Right lobe of liver (tissue), 6 donors: ENCODE results near the gene KHNYN. TPM values are rescaled to one million over a fixed set of nuclear protein-coding genes. Genes with fewer than 3 reads are reported as not detected.
A peak's percentile ranks its signal among the peaks of the same experiment; 100 is the strongest.

Experiments
- ATAC-seq, 4 donors: fragments of 200-7000 bp; cut with Tn5 transposase; one replicate each; pipeline ENCODE4 v1.9.1; 2020; ENCODE audit warnings: mild to moderate bottlenecking in 4 of 4, moderate library complexity in 4 of 4
- DNase-seq, 3 donors: peaks; one replicate each; pipeline ENCODE4 v3.0.0-alpha.2; 2020
- H3K27ac ChIP-seq, 3 donors: fragments of 200-600 bp; one replicate each; pipeline ENCODE4 v1.8.0; 2022
- H3K27me3 ChIP-seq, 2 donors: fragments of 200-600 bp; one replicate each; pipeline ENCODE4 v1.8.0; 2022
- H3K36me3 ChIP-seq, 4 donors: fragments of 200-600 bp; sonication (generic) in 1 of 4; one replicate each; pipeline versions ENCODE4 v1.5.1 to v1.8.0; 2017 to 2022; ENCODE audit warnings: control low read depth in 1 of 4
- H3K4me1 ChIP-seq, 4 donors: fragments of 200-600 bp; sonication (generic) in 1 of 4; one replicate each; pipeline versions ENCODE4 v1.5.1 to v1.8.0; 2017 to 2022; ENCODE audit warnings: control low read depth in 1 of 4
- H3K4me3 ChIP-seq, 3 donors: fragments of 200-600 bp; one replicate each; pipeline ENCODE4 v1.8.0; 2022
- H3K9me3 ChIP-seq, 4 donors: fragments of 200-600 bp; sonication (generic) in 1 of 4; one replicate each; pipeline versions ENCODE4 v1.5.1 to v1.8.0; 2017 to 2022; ENCODE audit warnings: control low read depth in 1 of 4
- CTCF ChIP-seq, 4 donors: fragments of 200-600 bp in 3 of 4; fragments of 450-650 bp in 1 of 4; IDR thresholded peaks; one replicate each; pipeline versions ENCODE4 v1.5.1 to v1.8.0; 2016 to 2022; ENCODE audit warnings: antibody characterized with exemption in 4 of 4, mild to moderate bottlenecking in 2 of 4
- POLR2A ChIP-seq: fragments of 450-650 bp; IDR thresholded peaks from one replicate; pipeline ENCODE4 v1.6.1; 2017; ENCODE audit warnings: antibody characterized with exemption, mild to moderate bottlenecking
- WGBS: methylation state at CpG from one replicate; pipeline ENCODE4 v1.1.6; 2018; ENCODE audit warnings: low coverage, low lambda C conversion rate; ENCODE audit not compliant: insufficient coverage; ENCODE audit errors: missing lambda C conversion rate; 5-methylcytosine and 5-hydroxymethylcytosine counted together
- intact Hi-C, 2 donors: fragments of 100-400 bp; cut with DNase I; formaldehyde crosslinking; loops; one replicate each; pipeline versions ENCODE4 v1.11.2 to v1.14.1; 2022
- long read RNA-seq: library from polyadenylated mRNA; unstranded; transcript quantifications from one replicate; pipeline ENCODE4 v2.0.0, GENCODE V29; 2019
- total RNA-seq, 6 experiments: library from RNA; depleted of rRNA in 2 of 6; stranded (reverse); fragments of >200 nt in 2 of 6; fragmentation: NEBNext Ultra II Directional in 3 of 6; extraction: Animal tissue kit (Norgen Biotek cat#: 25700) in 3 of 6; gene quantifications; one replicate each; pipeline versions ENCODE4 v1.1.0 to v1.2.4, GENCODE V29; 2016 to 2023
- donor health status: DM: no; HTN: yes; CAD: no.
- donor health status: DM: no; HTN: no; CAD: no.
- donor health status: DM: no; HTN: no; CAD: no.
- donor health status: DM: no; HTN: yes; CAD: no.
- donor health status: DM: no; HTN: yes; CAD: no.

KHNYN gene
- 10 to 100 TPM; 19.6 to 24.9 (median 21.4) TPM for total RNA-seq
- long read RNA-seq, partial matches to known transcripts = 0 of 1 reads
- long read RNA-seq, other reads (novel, unspliced or antisense) = 1 of 1 reads

DNA sequence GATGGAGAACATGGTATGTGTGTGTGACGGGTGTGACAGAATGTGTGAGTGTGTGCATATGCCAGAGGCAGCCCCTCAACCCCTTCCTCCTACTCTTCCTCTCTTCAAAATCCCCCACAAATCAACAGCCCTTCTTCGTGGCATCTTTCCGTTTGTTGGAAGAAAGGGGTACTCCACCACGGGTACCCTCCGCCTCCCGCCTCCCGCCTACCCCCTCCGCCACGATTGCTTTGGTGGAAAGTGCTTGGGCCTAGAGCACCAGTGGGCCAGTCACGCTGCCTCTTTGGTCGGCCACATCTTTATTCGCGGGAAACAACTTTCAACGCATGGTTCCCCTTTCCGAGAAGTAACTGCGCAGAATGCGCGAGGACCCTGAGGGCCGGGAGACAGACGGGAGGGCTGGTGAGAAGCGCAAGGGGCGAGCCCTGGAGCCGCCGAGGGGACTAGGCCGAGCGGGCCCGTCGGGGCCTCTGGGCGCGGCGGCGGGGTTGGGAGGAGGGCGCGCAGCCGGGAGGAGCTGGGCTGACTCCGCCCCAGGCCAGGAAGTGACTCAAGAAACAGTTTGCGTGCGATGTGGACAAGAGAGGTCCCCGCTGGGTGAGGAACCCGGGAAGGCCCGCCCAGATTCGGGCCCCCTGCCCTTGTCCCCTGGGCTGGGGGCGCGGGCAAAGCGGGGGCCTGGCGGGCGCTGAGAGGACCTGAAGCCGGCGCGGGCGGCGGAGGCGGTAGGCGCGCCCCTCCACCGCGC lies at the start of gene KHNYN, which contains the start of gene CBLN3:
Gene KHNYN, plus strand, starts transcription at position 560 of the 748 bp plus-strand sequence. CDS start 777 bp downstream, outside the sequence.
Gene CBLN3, minus strand, starts transcription at position 274 of the 748 bp plus-strand sequence. CDS start 614 bp downstream, outside the sequence.
- no peaks in the 10 kb centered on the region for H3K27me3 ChIP-seq
- H3K4me3 ChIP-seq = peak within 1 kb of the TSS; percentile 61 to 84 (median 82)
- H3K4me1 ChIP-seq = peaks cover 0 to 57% (median 24%) of the 10 kb centered on the region in 4 donors
- intact Hi-C loops = loop anchor here (5.0 kb wide), 2 partner anchors 62 to 97 kb away; partner anchors contain the start of gene NFATC4 (in 2 of the 2)
- H3K36me3 ChIP-seq = peaks cover 0 to 25% (median 8%) of the 10 kb centered on the region in 4 donors
- TF ChIP-seq POLR2A (peak; percentile 95), CTCF (IDR thresholded peaks at IDR 0.05) (no peak)
- WGBS = 16% methylated on average over 31 of the region's 57 CpGs
- peak within 1 kb of the TSS; percentile 95 to 99 (median 97) for H3K27ac ChIP-seq
- no peaks in the 10 kb centered on the region for H3K9me3 ChIP-seq
- DNase-seq = peak; percentile 92 to 93 (median 93)
- peak; percentile 75 to 81 (median 77) for ATAC-seq

DNA sequence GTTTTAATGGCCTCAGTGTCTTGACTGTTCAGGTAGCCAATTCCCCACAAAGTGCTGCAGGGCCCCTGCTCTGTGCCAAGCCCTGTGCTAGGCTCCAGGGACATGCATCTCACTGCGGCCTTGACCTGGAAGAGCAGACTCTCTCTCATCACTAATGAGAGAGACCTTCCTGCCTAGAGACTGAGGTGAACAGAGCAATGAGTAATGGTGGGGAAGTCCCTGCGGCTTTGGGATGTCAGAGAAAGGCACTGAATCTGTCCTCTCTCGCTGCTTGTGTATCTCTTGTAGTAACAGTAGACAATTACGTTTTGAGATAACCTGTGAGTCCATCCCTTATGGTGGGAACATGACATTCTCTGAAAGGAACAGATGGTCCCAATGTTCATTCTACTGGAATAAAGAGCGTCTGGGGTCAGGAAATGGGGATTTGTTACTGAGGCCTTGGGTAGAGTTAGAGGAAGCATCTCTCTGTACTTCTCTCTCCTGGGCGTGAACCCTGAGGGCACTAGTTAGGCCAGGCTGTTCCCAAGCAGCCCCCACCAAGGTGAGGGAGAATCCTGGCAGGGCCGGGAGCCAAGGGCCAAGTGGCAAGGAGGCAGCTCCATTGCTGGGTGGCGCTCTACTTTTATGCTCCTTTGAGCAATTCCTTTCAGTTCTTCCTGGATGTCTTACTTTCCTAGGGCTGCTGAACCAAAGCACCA lies 48.2 kb upstream of the KHNYN start:
- DNase-seq = no peak
- 83% methylated on average over 5 of the region's 8 CpGs for WGBS
- intact Hi-C loops = no loop called here
- Histone ChIP-seq H3K27me3 (no peaks in the 10 kb centered on the region), H3K27ac (no peak overlapping the region), H3K4me1 (no peaks in the 10 kb centered on the region), H3K9me3 (no peaks in the 10 kb centered on the region), H3K4me3 (no peak overlapping the region), H3K36me3 (no peaks in the 10 kb centered on the region)
- TF ChIP-seq CTCF (IDR thresholded peaks at IDR 0.05) (no peak), POLR2A (no peak)
- ATAC-seq = no peak

GRCh38 chr14:24382064-24382371 lies 47.7 kb upstream of the KHNYN start:
- ATAC-seq (no peak), DNase-seq (no peak)
- no peaks in the 10 kb centered on the region for H3K27me3 ChIP-seq
- H3K4me1 ChIP-seq = peaks cover 0 to 2% (median 0%) of the 10 kb centered on the region in 4 donors
- 76% methylated on average over 3 of the region's 4 CpGs for WGBS
- TF ChIP-seq POLR2A = no peak
- no peak for TF ChIP-seq CTCF (IDR thresholded peaks at IDR 0.05)
- intact Hi-C loops = no loop called here
- H3K27ac ChIP-seq = no peak overlapping the region
- no peak overlapping the region for H3K4me3 ChIP-seq
- no peaks in the 10 kb centered on the region for H3K9me3 ChIP-seq
- H3K36me3 ChIP-seq = no peaks in the 10 kb centered on the region

DNA sequence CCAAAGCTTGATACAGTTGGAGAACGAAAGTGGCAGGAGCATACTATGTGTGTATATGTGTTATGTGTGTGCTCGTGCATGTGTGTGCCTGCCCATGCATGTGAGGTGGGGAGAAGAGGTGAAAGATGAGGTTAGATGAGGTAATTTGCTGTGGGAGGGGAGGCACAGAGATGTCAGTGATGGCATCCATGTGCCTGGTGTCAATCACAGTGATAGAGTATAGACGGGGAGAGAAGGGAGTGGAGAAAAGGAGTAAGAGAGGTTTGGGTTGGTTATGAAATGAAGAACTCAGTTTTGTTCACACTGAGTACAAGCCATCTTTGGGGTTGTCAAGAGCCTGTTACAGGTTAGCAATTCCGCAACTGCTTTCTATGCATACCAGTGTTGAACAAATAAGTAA lies 45.6 kb upstream of the KHNYN start:
- ATAC-seq = no peak
- Histone ChIP-seq H3K9me3 (no peaks in the 10 kb centered on the region), H3K4me1 (peaks cover 0 to 11% (median 0%) of the 10 kb centered on the region in 4 donors), H3K36me3 (no peaks in the 10 kb centered on the region), H3K4me3 (no peak overlapping the region), H3K27ac (no peak overlapping the region), H3K27me3 (no peaks in the 10 kb centered on the region)
- DNase-seq = no peak
- intact Hi-C loops = no loop called here
- TF ChIP-seq CTCF (IDR thresholded peaks at IDR 0.05) = no peak
- TF ChIP-seq POLR2A = no peak
- 83% methylated on average over 4 of the region's 4 CpGs for WGBS
